Upper lobe of left lung (tissue), 4 donors: ENCODE data around the gene BUD13.

ENCODE experiments used
- EP300 ChIP-seq, 4 donors: sonication (generic); formaldehyde crosslinking; IDR thresholded peaks; one replicate each; pipeline ENCODE4 v1.5.1; 2017; ENCODE audit warnings: antibody characterized with exemption in 4 of 4, control low read depth in 2 of 4
- TF ChIP-seq, protein P1 (sequence below), 6 experiments: fragments of 450-650 bp in 4 of 6; fragments of 200-600 bp in 2 of 6; sonication (generic) in 2 of 6; IDR thresholded peaks; one replicate each; pipeline ENCODE4 v1.5.1; 2016 to 2019; ENCODE audit warnings: antibody characterized with exemption in 6 of 6

DNA sequence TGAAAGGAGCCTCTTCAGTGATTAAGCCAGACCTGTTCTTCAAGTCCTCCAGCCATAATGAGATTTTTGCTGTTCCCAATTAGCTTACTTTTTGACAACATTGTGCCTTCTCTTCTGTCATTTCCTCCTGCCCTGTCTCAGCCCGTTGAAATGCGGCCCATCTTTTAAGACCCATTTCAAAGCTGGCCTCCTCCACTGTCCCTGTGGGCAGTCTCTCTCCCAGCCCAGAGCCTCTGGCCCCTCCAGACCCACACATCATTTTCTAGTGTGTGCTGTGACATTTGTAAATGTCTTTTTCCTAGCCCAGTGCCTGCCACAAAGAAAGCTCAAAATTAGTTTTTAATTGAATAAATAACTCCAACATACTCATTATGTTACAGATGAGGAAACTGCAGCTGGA is 70.9 kb downstream of the BUD13 start:
- TF ChIP-seq, protein P1, sequence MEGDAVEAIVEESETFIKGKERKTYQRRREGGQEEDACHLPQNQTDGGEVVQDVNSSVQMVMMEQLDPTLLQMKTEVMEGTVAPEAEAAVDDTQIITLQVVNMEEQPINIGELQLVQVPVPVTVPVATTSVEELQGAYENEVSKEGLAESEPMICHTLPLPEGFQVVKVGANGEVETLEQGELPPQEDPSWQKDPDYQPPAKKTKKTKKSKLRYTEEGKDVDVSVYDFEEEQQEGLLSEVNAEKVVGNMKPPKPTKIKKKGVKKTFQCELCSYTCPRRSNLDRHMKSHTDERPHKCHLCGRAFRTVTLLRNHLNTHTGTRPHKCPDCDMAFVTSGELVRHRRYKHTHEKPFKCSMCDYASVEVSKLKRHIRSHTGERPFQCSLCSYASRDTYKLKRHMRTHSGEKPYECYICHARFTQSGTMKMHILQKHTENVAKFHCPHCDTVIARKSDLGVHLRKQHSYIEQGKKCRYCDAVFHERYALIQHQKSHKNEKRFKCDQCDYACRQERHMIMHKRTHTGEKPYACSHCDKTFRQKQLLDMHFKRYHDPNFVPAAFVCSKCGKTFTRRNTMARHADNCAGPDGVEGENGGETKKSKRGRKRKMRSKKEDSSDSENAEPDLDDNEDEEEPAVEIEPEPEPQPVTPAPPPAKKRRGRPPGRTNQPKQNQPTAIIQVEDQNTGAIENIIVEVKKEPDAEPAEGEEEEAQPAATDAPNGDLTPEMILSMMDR (IDR thresholded peaks at IDR 0.05) = no peak
- TF ChIP-seq EP300 (IDR thresholded peaks at IDR 0.05) = no peak
